GM06990 (cell line): ENCODE data around the gene RGS7.

Experiments used
- DNase-seq: peaks from one replicate; pipeline ENCODE4 v3.0.0-alpha.2; 2011; ENCODE audit not compliant: insufficient read length; ENCODE audit errors: extremely low read depth
- H3K27me3 ChIP-seq: replicated peaks from 2 replicates; pipeline ENCODE4 v1.6.0; 2011; ENCODE audit warnings: low read length; ENCODE audit not compliant: control insufficient read depth, insufficient read depth
- H3K36me3 ChIP-seq: 2 replicates; pipeline ENCODE4 v1.5.1; 2011; ENCODE audit warnings: low read length; ENCODE audit not compliant: control insufficient read depth, insufficient read depth
- H3K4me3 ChIP-seq: replicated peaks from 2 replicates; pipeline ENCODE4 v1.5.1; 2011; ENCODE audit warnings: low read depth, mild to moderate bottlenecking, control low read depth, low read length
- TF ChIP-seq, protein P1 (sequence below): IDR thresholded peaks from 2 replicates; pipeline ENCODE4 v1.5.1; 2011; ENCODE audit warnings: low read length, control low read depth, mild to moderate bottlenecking, inconsistent platforms; ENCODE audit not compliant: insufficient read depth, poor library complexity, severe bottlenecking

RGS7 gene

DNA sequence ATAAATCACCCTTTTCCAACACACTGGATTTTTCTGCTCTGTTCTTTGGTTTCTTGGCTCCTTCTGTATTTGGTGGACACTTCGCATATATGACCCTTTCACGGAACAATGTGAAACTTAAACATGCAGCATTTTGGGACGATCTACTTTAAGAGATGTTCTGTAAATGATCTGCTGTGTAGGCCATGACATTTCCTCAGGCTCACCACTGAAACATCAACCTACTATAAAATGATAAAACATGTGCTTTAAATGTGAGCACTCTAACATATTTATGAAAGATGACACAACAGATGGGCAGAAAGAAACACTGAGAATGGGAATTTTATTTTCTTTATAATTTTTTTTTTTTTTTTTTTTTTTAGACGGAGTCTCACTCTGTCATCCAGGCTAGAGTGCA, 428.7 kb downstream of the RGS7 start:
- Histone ChIP-seq H3K27me3 (no peaks in the 10 kb centered on the region), H3K36me3 (no peaks in the 10 kb centered on the region), H3K4me3 (no peak overlapping the region)
- no peak for DNase-seq
- TF ChIP-seq, protein P1, sequence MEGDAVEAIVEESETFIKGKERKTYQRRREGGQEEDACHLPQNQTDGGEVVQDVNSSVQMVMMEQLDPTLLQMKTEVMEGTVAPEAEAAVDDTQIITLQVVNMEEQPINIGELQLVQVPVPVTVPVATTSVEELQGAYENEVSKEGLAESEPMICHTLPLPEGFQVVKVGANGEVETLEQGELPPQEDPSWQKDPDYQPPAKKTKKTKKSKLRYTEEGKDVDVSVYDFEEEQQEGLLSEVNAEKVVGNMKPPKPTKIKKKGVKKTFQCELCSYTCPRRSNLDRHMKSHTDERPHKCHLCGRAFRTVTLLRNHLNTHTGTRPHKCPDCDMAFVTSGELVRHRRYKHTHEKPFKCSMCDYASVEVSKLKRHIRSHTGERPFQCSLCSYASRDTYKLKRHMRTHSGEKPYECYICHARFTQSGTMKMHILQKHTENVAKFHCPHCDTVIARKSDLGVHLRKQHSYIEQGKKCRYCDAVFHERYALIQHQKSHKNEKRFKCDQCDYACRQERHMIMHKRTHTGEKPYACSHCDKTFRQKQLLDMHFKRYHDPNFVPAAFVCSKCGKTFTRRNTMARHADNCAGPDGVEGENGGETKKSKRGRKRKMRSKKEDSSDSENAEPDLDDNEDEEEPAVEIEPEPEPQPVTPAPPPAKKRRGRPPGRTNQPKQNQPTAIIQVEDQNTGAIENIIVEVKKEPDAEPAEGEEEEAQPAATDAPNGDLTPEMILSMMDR, result no peak

GRCh38 chr1:240927821-240928220, 429.2 kb downstream of the RGS7 start:
- DNase-seq, result no peak
- TF ChIP-seq, protein P1, result no peak
- H3K27me3 ChIP-seq, result no peaks in the 10 kb centered on the region
- H3K4me3 ChIP-seq, result no peak overlapping the region
- H3K36me3 ChIP-seq, result no peaks in the 10 kb centered on the region

- H3K27me3 ChIP-seq, result no peaks in the 10 kb centered on the region
Measured at GRCh38 chr1:240925273-240925672, 431.7 kb downstream of the RGS7 start.

GRCh38 chr1:240917976-240918375, 439.0 kb downstream of the RGS7 start:
- no peak for DNase-seq
- TF ChIP-seq, protein P1, result no peak
- no peak overlapping the region for H3K4me3 ChIP-seq

More at GRCh38 chr1:240925273-240925672, 431.7 kb downstream of the RGS7 start:
- Histone ChIP-seq H3K36me3 (no peaks in the 10 kb centered on the region), H3K4me3 (no peak overlapping the region)
- no peak for DNase-seq
- TF ChIP-seq, protein P1, result no peak

DNA sequence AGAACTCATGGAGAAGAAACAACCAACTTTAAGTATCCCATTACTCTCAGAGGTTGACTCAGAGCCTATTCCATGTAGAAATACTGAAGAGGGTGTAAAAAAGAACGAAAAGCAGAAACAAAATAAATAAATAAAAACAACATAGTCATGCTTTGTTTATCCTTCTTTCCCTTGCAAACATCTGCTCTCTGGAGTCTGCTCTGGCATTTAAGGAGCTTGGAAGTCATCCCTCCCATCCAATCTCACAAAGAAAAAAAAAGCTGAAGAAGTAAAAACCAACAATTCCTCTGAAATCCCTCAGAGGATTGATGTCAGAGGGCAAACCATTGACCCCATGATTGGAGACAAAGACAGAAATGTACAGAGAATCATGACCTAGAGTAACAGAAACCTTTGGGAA, 442.5 kb downstream of the RGS7 start:
- no peak for DNase-seq

More at GRCh38 chr1:240917976-240918375, 439.0 kb downstream of the RGS7 start:
- H3K27me3 ChIP-seq, result no peaks in the 10 kb centered on the region
- H3K36me3 ChIP-seq, result no peaks in the 10 kb centered on the region

More for the DNA sequence above, 442.5 kb downstream of the RGS7 start:
- Histone ChIP-seq H3K27me3 (no peaks in the 10 kb centered on the region), H3K36me3 (no peaks in the 10 kb centered on the region), H3K4me3 (no peak overlapping the region)
- TF ChIP-seq, protein P1, result no peak
